ENCODE results near the gene AFF3. TPM values are rescaled to one million over a fixed set of nuclear protein-coding genes. Genes with fewer than 3 reads are reported as not detected.

AFF3 gene
- total and polyA plus RNA-seq, 2 experiments from 2014 or later: 12.0 to 12.8 TPM

GRCh38 chr2:99675130-99675661, 467.2 kb downstream of the AFF3 start:
- no peak for DNase-seq (ENCODE audit: low read depth in 1 of 2, low spot score in 1 of 2)
- no peak overlapping the region for H3K27ac ChIP-seq
- peaks cover 12% of the 10 kb centered on the region for H3K4me1 ChIP-seq (ENCODE audit: low read depth)
- TF ChIP-seq CTCF (IDR thresholded peaks at IDR 0.05; ENCODE audit: low read depth, low read length): no peak
- no peaks in the 10 kb centered on the region for H3K27me3 ChIP-seq
- H3K9me3 ChIP-seq (ENCODE audit: low read depth): no peaks in the 10 kb centered on the region
- H3K4me3 ChIP-seq: no peak overlapping the region
- H3K36me3 ChIP-seq: no peaks in the 10 kb centered on the region

GRCh38 chr2:99674090-99674489, 468.3 kb downstream of the AFF3 start:
- Histone ChIP-seq H3K27me3 (no peaks in the 10 kb centered on the region), H3K4me3 (no peak overlapping the region), H3K36me3 (no peaks in the 10 kb centered on the region), H3K9me3 (ENCODE audit: low read depth) (no peaks in the 10 kb centered on the region), H3K27ac (no peak overlapping the region), H3K4me1 (ENCODE audit: low read depth) (peaks cover 12% of the 10 kb centered on the region)
- no peak for TF ChIP-seq CTCF (IDR thresholded peaks at IDR 0.05; ENCODE audit: low read depth, low read length)
- DNase-seq (ENCODE audit: low read depth in 1 of 2, low spot score in 1 of 2): no peak

GRCh38 chr2:99672766-99673350, 469.5 kb downstream of the AFF3 start:
- H3K4me3 ChIP-seq: no peak overlapping the region
- H3K27me3 ChIP-seq: no peaks in the 10 kb centered on the region
- no peak for DNase-seq (ENCODE audit: low read depth in 1 of 2, low spot score in 1 of 2)
- no peak overlapping the region for H3K27ac ChIP-seq
- no peak for TF ChIP-seq CTCF (IDR thresholded peaks at IDR 0.05; ENCODE audit: low read depth, low read length)
- H3K9me3 ChIP-seq (ENCODE audit: low read depth): no peaks in the 10 kb centered on the region
- no peaks in the 10 kb centered on the region for H3K36me3 ChIP-seq
- H3K4me1 ChIP-seq (ENCODE audit: low read depth): peaks cover 12% of the 10 kb centered on the region

GRCh38 chr2:99670768-99671734, 471.3 kb downstream of the AFF3 start:
- H3K9me3 ChIP-seq (ENCODE audit: low read depth): no peaks in the 10 kb centered on the region
- no peak overlapping the region for H3K4me3 ChIP-seq
- H3K27ac ChIP-seq: no peak overlapping the region
- TF ChIP-seq CTCF (IDR thresholded peaks at IDR 0.05; ENCODE audit: low read depth, low read length): no peak
- H3K27me3 ChIP-seq: no peaks in the 10 kb centered on the region
- peaks cover 12% of the 10 kb centered on the region for H3K4me1 ChIP-seq (ENCODE audit: low read depth)
- H3K36me3 ChIP-seq: no peaks in the 10 kb centered on the region
- peak; percentile 35 to 37 for DNase-seq (ENCODE audit: low read depth in 1 of 2, low spot score in 1 of 2)

GRCh38 chr2:99666256-99666655, 476.1 kb downstream of the AFF3 start:
- Histone ChIP-seq H3K9me3 (ENCODE audit: low read depth) (no peaks in the 10 kb centered on the region), H3K27ac (no peak overlapping the region), H3K36me3 (no peaks in the 10 kb centered on the region), H3K4me3 (no peak overlapping the region), H3K4me1 (ENCODE audit: low read depth) (peaks cover 6% of the 10 kb centered on the region), H3K27me3 (no peaks in the 10 kb centered on the region)
- TF ChIP-seq CTCF (IDR thresholded peaks at IDR 0.05; ENCODE audit: low read depth, low read length): no peak
- DNase-seq (ENCODE audit: low read depth in 1 of 2, low spot score in 1 of 2): no peak

Data from cardiac muscle cell (in vitro differentiated cells and primary cell).